Sigmoid colon (tissue), 7 donors: ENCODE measurements around the gene PLAC9. TPM values are rescaled to one million over a fixed set of nuclear protein-coding genes. Genes with fewer than 3 reads are reported as not detected.

Experiments
- DNase-seq: peaks from one replicate; pipeline ENCODE4 v3.0.0-alpha.2; 2019
- H3K27ac ChIP-seq, 4 donors: fragments of 200-600 bp; sonication (generic); one replicate each; pipeline ENCODE4 v1.5.1; 2016 to 2019; ENCODE audit warnings: mild to moderate bottlenecking in 1 of 4
- H3K27me3 ChIP-seq, 3 donors: fragments of 200-600 bp; sonication (generic); one replicate each; pipeline ENCODE4 v1.5.1; 2019; ENCODE audit warnings: mild to moderate bottlenecking in 1 of 3
- H3K36me3 ChIP-seq, 4 donors: fragments of 200-600 bp; sonication (generic); one replicate each; pipeline ENCODE4 v1.5.1; 2016 to 2019
- H3K4me1 ChIP-seq, 4 donors: fragments of 200-600 bp; sonication (generic); one replicate each; pipeline ENCODE4 v1.5.1; 2017 to 2019
- H3K4me3 ChIP-seq, 4 donors: fragments of 200-600 bp; sonication (generic); one replicate each; pipeline ENCODE4 v1.5.1; 2017 to 2019; ENCODE audit warnings: mild to moderate bottlenecking in 2 of 4, moderate library complexity in 1 of 4
- H3K9me3 ChIP-seq, 4 donors: fragments of 200-600 bp in 3 of 4; sonication (generic) in 3 of 4; one replicate each; pipeline versions ENCODE4 v1.5.1 to v1.6.1; 2013 to 2019
- EP300 ChIP-seq, 4 donors: sonication (generic); formaldehyde crosslinking; IDR thresholded peaks; one replicate each; pipeline ENCODE4 v1.6.1; 2017; ENCODE audit warnings: antibody characterized with exemption in 4 of 4
- POLR2A ChIP-seq, 2 donors: fragments of 450-650 bp; IDR thresholded peaks; one replicate each; pipeline ENCODE4 v1.6.1; 2016; ENCODE audit warnings: antibody characterized with exemption in 2 of 2, mild to moderate bottlenecking in 2 of 2, moderate library complexity in 2 of 2
- POLR2AphosphoS5 ChIP-seq, 4 donors: sonication (generic); formaldehyde crosslinking; IDR thresholded peaks; one replicate each; pipeline ENCODE4 v1.6.1; 2017; ENCODE audit warnings: antibody characterized with exemption in 4 of 4
- WGBS, 2 donors: extraction: QIAGEN DNeasy Blood & Tissue Kit; methylation state at CpG; one replicate each; pipeline ENCODE4 v1.1.7; 2013; 5-methylcytosine and 5-hydroxymethylcytosine counted together
- intact Hi-C: fragments of 100-400 bp; cut with DNase I; formaldehyde crosslinking; loops from one replicate; pipeline ENCODE4 v1.15.1; 2023
- polyA plus RNA-seq, 3 donors: library from polyadenylated mRNA; stranded (reverse); fragments of 200-250 nt; gene quantifications; one replicate each; pipeline ENCODE4 v1.2.3, GENCODE V29; 2013
- total RNA-seq, 4 donors: library from RNA; depleted of rRNA; stranded (reverse); fragments of >200 nt; gene quantifications; one replicate each; pipeline ENCODE4 v1.1.0, GENCODE V29; 2016
- TF ChIP-seq, protein P1 (sequence below), 4 experiments: fragments of 450-650 bp in 3 of 4; fragments of 200-600 bp in 1 of 4; IDR thresholded peaks; one replicate each; pipeline ENCODE4 v1.5.1; 2016 to 2019; ENCODE audit warnings: antibody characterized with exemption in 4 of 4, mild to moderate bottlenecking in 3 of 4, moderate library complexity in 2 of 4
- donor health status: healthy with polysubstance abuse.
- donor health status: Bipolar disorder and iron deficiency.
- donor health status: healthy.

PLAC9 gene
- total and polyA plus RNA-seq, 7 donors: 1.2 to 23.4 (median 7.6) TPM

GRCh38 chr10:80161321-80162083 is 29.0 kb downstream of the PLAC9 start:
- DNase-seq: no peak
- Histone ChIP-seq H3K9me3 (no peaks in the 10 kb centered on the region), H3K27ac (peak overlapping the region in 3 of 4 donors; percentile 76 to 89 (median 82)), H3K27me3 (no peaks in the 10 kb centered on the region), H3K4me3 (no peak overlapping the region), H3K36me3 (peaks cover 5 to 74% (median 49%) of the 10 kb centered on the region in 4 donors), H3K4me1 (peaks cover 0 to 47% (median 37%) of the 10 kb centered on the region in 4 donors)
- 69 to 88% methylated on average over 21 of the region's 21 CpGs for WGBS, 2 donors
- intact Hi-C loops: no loop called here
- TF ChIP-seq POLR2A (IDR thresholded peaks at IDR 0.05) (no peak), POLR2AphosphoS5 (IDR thresholded peaks at IDR 0.05) (no peak), EP300 (IDR thresholded peaks at IDR 0.05) (no peak)
- TF ChIP-seq, protein P1, sequence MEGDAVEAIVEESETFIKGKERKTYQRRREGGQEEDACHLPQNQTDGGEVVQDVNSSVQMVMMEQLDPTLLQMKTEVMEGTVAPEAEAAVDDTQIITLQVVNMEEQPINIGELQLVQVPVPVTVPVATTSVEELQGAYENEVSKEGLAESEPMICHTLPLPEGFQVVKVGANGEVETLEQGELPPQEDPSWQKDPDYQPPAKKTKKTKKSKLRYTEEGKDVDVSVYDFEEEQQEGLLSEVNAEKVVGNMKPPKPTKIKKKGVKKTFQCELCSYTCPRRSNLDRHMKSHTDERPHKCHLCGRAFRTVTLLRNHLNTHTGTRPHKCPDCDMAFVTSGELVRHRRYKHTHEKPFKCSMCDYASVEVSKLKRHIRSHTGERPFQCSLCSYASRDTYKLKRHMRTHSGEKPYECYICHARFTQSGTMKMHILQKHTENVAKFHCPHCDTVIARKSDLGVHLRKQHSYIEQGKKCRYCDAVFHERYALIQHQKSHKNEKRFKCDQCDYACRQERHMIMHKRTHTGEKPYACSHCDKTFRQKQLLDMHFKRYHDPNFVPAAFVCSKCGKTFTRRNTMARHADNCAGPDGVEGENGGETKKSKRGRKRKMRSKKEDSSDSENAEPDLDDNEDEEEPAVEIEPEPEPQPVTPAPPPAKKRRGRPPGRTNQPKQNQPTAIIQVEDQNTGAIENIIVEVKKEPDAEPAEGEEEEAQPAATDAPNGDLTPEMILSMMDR (IDR thresholded peaks at IDR 0.05): no peak

DNA sequence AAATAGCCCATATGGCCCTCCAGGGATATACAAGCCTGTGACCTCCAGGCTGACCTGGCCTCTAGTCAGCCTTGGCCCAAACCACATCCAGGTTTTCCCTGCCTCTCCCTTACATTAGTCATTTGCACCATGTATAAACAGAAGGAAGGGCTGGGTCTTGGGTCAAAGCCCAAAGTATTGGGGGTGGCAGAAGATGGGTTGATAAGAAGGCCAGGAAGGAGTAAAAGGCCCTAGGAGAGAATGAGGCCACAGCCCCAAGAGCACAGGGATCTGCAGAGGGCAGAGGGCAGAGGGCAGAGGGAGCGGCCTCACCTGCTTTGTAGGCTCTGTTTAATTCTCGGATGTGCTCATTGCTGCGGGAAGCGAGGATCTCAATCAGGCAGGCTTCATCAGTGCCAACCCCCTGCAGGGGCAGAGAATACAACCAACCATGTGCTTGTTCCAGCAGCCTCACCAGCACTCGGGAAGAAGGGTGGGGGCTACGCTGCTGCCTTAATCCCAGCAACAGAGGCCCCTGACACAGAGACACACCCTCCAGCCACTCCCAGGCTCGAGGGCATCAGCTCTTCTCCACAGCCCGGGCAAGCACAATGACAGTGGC is 31.3 kb downstream of the PLAC9 start:
- intact Hi-C loops: no loop called here
- WGBS, 2 donors: 23 to 71% methylated on average over 8 of the region's 8 CpGs
- peaks cover 0 to 56% (median 38%) of the 10 kb centered on the region in 4 donors for H3K4me1 ChIP-seq

DNA sequence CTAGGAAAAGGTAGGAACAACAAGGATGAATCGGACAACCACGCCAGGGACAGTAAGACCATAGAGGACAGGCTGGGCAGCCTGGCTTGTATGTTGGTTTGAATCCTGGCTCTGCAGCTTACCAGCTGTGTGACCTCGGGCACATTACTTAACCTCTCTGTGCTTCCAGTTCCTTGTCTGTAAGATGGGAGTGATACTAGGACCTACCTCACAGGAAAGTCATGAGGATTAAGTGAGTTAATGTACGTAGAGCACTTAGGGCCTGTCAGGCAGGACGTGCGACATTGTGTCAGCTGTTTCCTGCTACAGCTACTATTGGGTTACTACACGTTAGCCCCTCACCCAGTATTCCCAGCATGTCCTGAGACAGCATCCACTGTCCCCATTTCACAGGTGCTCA is 32.1 kb downstream of the PLAC9 start:
- no peak for DNase-seq
- Histone ChIP-seq H3K27me3 (no peaks in the 10 kb centered on the region), H3K4me3 (no peak overlapping the region), H3K36me3 (peaks cover 0 to 76% (median 38%) of the 10 kb centered on the region in 4 donors), H3K9me3 (no peaks in the 10 kb centered on the region), H3K27ac (peak overlapping the region; percentile 13 to 71 (median 38)), H3K4me1 (peaks cover 0 to 56% (median 38%) of the 10 kb centered on the region in 4 donors)
- TF ChIP-seq EP300 (IDR thresholded peaks at IDR 0.05) (no peak), POLR2AphosphoS5 (IDR thresholded peaks at IDR 0.05) (no peak), POLR2A (IDR thresholded peaks at IDR 0.05) (no peak)
- TF ChIP-seq, protein P1 (IDR thresholded peaks at IDR 0.05): no peak
- intact Hi-C loops: no loop called here
- 89 to 93% methylated on average over 7 of the region's 7 CpGs for WGBS, 2 donors

More for the DNA sequence above, 31.3 kb downstream of the PLAC9 start:
- DNase-seq: no peak
- Histone ChIP-seq H3K27me3 (no peaks in the 10 kb centered on the region), H3K36me3 (peaks cover 0 to 70% (median 38%) of the 10 kb centered on the region in 4 donors), H3K27ac (peak overlapping the region; percentile 13 to 71 (median 38)), H3K4me3 (no peak overlapping the region), H3K9me3 (no peaks in the 10 kb centered on the region)
- TF ChIP-seq POLR2AphosphoS5 (IDR thresholded peaks at IDR 0.05) (peak in 1 of 4 donors; percentile 17), EP300 (IDR thresholded peaks at IDR 0.05) (no peak)

GRCh38 chr10:80165173-80165572 is 32.6 kb downstream of the PLAC9 start:
- WGBS, 2 donors: 91 to 95% methylated on average over 7 of the region's 7 CpGs
- peaks cover 0 to 54% (median 38%) of the 10 kb centered on the region in 4 donors for H3K4me1 ChIP-seq
- H3K27me3 ChIP-seq: no peaks in the 10 kb centered on the region
- H3K9me3 ChIP-seq: no peaks in the 10 kb centered on the region
- no peak overlapping the region for H3K4me3 ChIP-seq
- H3K36me3 ChIP-seq: peaks cover 0 to 76% (median 37%) of the 10 kb centered on the region in 4 donors
- peak overlapping the region in 3 of 4 donors; percentile 23 to 69 (median 35) for H3K27ac ChIP-seq
- TF ChIP-seq POLR2AphosphoS5 (IDR thresholded peaks at IDR 0.05) (no peak), EP300 (IDR thresholded peaks at IDR 0.05) (no peak), POLR2A (IDR thresholded peaks at IDR 0.05) (no peak)
- TF ChIP-seq, protein P1 (IDR thresholded peaks at IDR 0.05): no peak
- DNase-seq: peak; percentile 59
- intact Hi-C loops: no loop called here
